Kidney (tissue), 14 donors: ENCODE results near the gene INSRR. TPM values are rescaled to one million over a fixed set of nuclear protein-coding genes. Genes with fewer than 3 reads are reported as not detected.

Experiments used
- DNase-seq, 5 donors: peaks; one replicate each; pipeline ENCODE4 v3.0.0-alpha.2; 2013 to 2020
- FAIRE-seq: peaks from 2 replicates; lab custom pipeline; 2012; peaks lifted over from hg19 to GRCh38; lab: Jason Lieb, UNC
- H3K27ac ChIP-seq, 2 donors: one replicate each; pipeline ENCODE4 v1.7.0; 2013; ENCODE audit warnings: low read depth in 2 of 2, low read length in 2 of 2, inconsistent platforms in 1 of 2
- H3K27me3 ChIP-seq: one replicate; pipeline ENCODE4 v1.7.1; 2013; ENCODE audit warnings: low read length, inconsistent platforms; ENCODE audit not compliant: control insufficient read depth, insufficient read depth
- H3K36me3 ChIP-seq, 3 donors: one replicate each; pipeline versions ENCODE4 v1.7.0 to v1.7.1; 2013; ENCODE audit warnings: low read length in 3 of 3, control low read depth in 1 of 3, inconsistent platforms in 1 of 3; ENCODE audit not compliant: insufficient read depth in 3 of 3, control insufficient read depth in 2 of 3
- H3K4me1 ChIP-seq, 3 donors: one replicate each; pipeline versions ENCODE4 v1.7.0 to v1.7.1; 2013; ENCODE audit warnings: low read length in 3 of 3, inconsistent platforms in 1 of 3, low read depth in 1 of 3; ENCODE audit not compliant: control insufficient read depth in 2 of 3, insufficient read depth in 2 of 3
- H3K4me3 ChIP-seq, 3 donors: one replicate each; pipeline versions ENCODE4 v1.7.0 to v1.8.1; 2013; ENCODE audit warnings: low read length in 3 of 3, control low read depth in 1 of 3, inconsistent platforms in 1 of 3
- H3K9ac ChIP-seq, 3 donors: one replicate each; pipeline versions ENCODE4 v1.7.0 to v1.7.1; 2013; ENCODE audit warnings: low read length in 3 of 3, control low read depth in 1 of 3, inconsistent platforms in 1 of 3
- H3K9me3 ChIP-seq, 3 donors: one replicate each; pipeline versions ENCODE4 v1.7.0 to v1.7.1; 2013; ENCODE audit warnings: low read length in 3 of 3, control low read depth in 1 of 3, inconsistent platforms in 1 of 3; ENCODE audit not compliant: control insufficient read depth in 2 of 3, insufficient read depth in 1 of 3
- CTCF ChIP-seq: IDR thresholded peaks from 3 replicates; pipeline ENCODE4 v1.5.1; 2012; ENCODE audit warnings: mild to moderate bottlenecking, moderate library complexity, borderline replicate concordance; ENCODE audit not compliant: insufficient read depth; ENCODE audit errors: extremely low read depth
- intact Hi-C: fragments of 100-400 bp; cut with DNase I; formaldehyde crosslinking; loops from one replicate; pipeline ENCODE4 v1.11.1; 2022
- polyA plus RNA-seq: library from polyadenylated mRNA; stranded (reverse); fragments of 350-450 nt; fragmentation: Illumina TruSeq; extraction: RNeasy Lipid Tissue Mini Kit (QIAGEN cat#74804); gene quantifications from one replicate; pipeline ENCODE4 v1.2.3, GENCODE V29; 2014; ENCODE audit warnings: low read depth, low replicate concordance; ENCODE audit not compliant: insufficient read depth
- total RNA-seq: library from RNA; stranded (reverse); fragmentation: NEBNext Ultra II Directional; extraction: Animal tissue kit (Norgen Biotek cat#: 25700); gene quantifications from one replicate; pipeline ENCODE4 v1.2.1, GENCODE V29; 2021
- donor health status: control.
- donor health status: control.
- donor health status: control.
- donor health status: control.
- donor health status: control.
- donor health status: DM: yes; HTN: yes; CAD: no.
- donor health status: Normal renal cell carcinoma (clear cell type).

Gene INSRR
- total and polyA plus RNA-seq, 2 donors from 2014 or later: 0.35 to 2.4 TPM

- no peak for TF ChIP-seq CTCF
- DNase-seq (peak in 1 of 5 donors; percentile 41), FAIRE-seq (no peak)
- Histone ChIP-seq H3K27ac (no peak overlapping the region), H3K27me3 (peaks cover 20% of the 10 kb centered on the region), H3K9me3 (no peaks in the 10 kb centered on the region), H3K9ac (no peak overlapping the region), H3K4me3 (no peak overlapping the region), H3K4me1 (peaks cover 0 to 5% (median 0%) of the 10 kb centered on the region in 3 donors), H3K36me3 (no peaks in the 10 kb centered on the region)
- intact Hi-C loops: no loop called here
Measured at GRCh38 chr1:156846643-156847042, 12.3 kb downstream of the INSRR start.

- H3K9me3 ChIP-seq: no peaks in the 10 kb centered on the region
- no peaks in the 10 kb centered on the region for H3K36me3 ChIP-seq
- no peak overlapping the region for H3K27ac ChIP-seq
- DNase-seq (no peak), FAIRE-seq (no peak)
- no peak overlapping the region for H3K4me3 ChIP-seq
- H3K27me3 ChIP-seq: peaks cover 20% of the 10 kb centered on the region
- peaks cover 0 to 5% (median 0%) of the 10 kb centered on the region in 3 donors for H3K4me1 ChIP-seq
- intact Hi-C loops: no loop called here
- no peak overlapping the region for H3K9ac ChIP-seq
- no peak for TF ChIP-seq CTCF
Measured at GRCh38 chr1:156845953-156846545, 12.9 kb downstream of the INSRR start.

GRCh38 chr1:156845055-156845952 is 13.6 kb downstream of the INSRR start:
- DNase-seq (peak in 3 of 5 donors; percentile 30 to 77 (median 50)), FAIRE-seq (no peak)
- intact Hi-C loops: no loop called here
- Histone ChIP-seq H3K36me3 (no peaks in the 10 kb centered on the region), H3K9ac (no peak overlapping the region), H3K9me3 (no peaks in the 10 kb centered on the region), H3K27ac (no peak overlapping the region), H3K4me3 (no peak overlapping the region), H3K4me1 (peaks cover 0 to 5% (median 0%) of the 10 kb centered on the region in 3 donors), H3K27me3 (peaks cover 20% of the 10 kb centered on the region)
- TF ChIP-seq CTCF: no peak
